ENCODE measurements around the gene HID1.

DNA sequence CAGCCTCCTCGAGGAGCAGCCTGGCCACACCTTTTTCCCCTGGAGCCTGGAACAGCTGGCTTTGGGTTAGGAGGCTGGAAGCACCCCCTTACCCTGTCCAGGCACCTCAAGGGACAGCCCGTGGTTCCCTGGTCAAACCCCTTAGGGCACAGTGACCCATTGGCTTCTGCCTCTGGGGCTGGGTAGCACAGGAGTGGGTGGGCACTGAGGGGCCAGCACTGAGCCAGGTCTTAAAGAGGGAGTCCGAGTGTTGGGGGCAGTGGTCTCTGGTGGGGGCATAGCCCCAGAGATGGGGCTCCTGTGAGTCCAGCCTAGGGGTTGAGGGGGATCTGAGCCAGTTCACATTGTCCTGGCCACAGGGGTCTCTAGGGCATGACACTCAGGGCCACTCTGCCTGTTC lies 21.5 kb downstream of the HID1 start:
- no peak for TF ChIP-seq CTCF (conservative IDR thresholded peaks at IDR 0.05; ENCODE audit: low read depth in 2 of 2)
- TF ChIP-seq POLR2AphosphoS5 (IDR thresholded peaks at IDR 0.05; ENCODE audit: low read depth), result no peak
- TF ChIP-seq EZH2 (IDR thresholded peaks at IDR 0.05; ENCODE audit: low read depth, unreplicated experiment), result no peak
- TF ChIP-seq, protein P1, sequence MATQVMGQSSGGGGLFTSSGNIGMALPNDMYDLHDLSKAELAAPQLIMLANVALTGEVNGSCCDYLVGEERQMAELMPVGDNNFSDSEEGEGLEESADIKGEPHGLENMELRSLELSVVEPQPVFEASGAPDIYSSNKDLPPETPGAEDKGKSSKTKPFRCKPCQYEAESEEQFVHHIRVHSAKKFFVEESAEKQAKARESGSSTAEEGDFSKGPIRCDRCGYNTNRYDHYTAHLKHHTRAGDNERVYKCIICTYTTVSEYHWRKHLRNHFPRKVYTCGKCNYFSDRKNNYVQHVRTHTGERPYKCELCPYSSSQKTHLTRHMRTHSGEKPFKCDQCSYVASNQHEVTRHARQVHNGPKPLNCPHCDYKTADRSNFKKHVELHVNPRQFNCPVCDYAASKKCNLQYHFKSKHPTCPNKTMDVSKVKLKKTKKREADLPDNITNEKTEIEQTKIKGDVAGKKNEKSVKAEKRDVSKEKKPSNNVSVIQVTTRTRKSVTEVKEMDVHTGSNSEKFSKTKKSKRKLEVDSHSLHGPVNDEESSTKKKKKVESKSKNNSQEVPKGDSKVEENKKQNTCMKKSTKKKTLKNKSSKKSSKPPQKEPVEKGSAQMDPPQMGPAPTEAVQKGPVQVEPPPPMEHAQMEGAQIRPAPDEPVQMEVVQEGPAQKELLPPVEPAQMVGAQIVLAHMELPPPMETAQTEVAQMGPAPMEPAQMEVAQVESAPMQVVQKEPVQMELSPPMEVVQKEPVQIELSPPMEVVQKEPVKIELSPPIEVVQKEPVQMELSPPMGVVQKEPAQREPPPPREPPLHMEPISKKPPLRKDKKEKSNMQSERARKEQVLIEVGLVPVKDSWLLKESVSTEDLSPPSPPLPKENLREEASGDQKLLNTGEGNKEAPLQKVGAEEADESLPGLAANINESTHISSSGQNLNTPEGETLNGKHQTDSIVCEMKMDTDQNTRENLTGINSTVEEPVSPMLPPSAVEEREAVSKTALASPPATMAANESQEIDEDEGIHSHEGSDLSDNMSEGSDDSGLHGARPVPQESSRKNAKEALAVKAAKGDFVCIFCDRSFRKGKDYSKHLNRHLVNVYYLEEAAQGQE (IDR thresholded peaks at IDR 0.05; ENCODE audit: unreplicated experiment), result no peak

All from GM23338 (cell line).